HG02943 (cell line): ENCODE data around the gene ATP5IF1.

Experiments used
- ATAC-seq: cut with Tn5 transposase; IDR thresholded peaks from one replicate; pipeline ENCODE4 v1.9.1; 2021; ENCODE audit warnings: mild to moderate bottlenecking, low read depth, moderate library complexity; ENCODE audit not compliant: unreplicated experiment

The ATP5IF1 gene

DNA sequence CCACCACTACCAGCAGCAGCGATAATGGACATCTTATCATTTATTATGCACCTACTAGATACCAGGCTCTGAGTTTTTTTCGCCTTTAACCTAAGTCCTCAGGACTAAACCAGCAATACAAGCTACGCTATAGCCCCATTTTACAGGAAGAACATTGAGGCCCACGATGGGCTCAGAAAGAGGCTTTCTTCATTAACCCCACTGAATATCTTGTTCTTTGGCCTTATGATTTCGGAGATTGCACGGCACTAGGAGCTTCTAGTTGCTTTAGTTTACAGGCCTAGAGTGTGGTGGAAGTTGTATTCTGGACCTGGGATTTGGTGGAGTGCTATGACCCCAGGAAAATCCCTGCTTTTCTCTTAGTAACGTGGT is 24.9 kb downstream of the ATP5IF1 start:
- ATAC-seq: no peak

DNA sequence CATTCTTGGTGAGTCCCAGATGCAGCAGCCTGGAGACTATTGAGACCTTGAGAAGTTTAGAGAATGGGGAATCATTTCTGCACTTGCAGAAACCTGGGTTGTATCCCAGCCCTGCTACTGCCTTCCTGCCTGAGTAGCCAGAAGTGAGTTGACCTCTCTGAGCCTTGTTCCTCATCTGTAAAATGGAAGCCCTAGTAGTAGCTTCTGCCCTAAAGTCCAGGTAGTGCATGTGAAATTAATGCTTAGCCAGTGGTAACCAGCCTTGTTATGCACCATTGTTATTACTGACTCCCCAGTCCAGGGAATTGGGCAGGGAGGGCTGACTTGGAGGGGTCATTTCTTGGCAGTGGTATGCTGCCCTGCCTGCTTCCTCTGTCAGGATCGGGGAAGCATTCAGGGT is 29.0 kb downstream of the ATP5IF1 start:
- no peak for ATAC-seq

DNA sequence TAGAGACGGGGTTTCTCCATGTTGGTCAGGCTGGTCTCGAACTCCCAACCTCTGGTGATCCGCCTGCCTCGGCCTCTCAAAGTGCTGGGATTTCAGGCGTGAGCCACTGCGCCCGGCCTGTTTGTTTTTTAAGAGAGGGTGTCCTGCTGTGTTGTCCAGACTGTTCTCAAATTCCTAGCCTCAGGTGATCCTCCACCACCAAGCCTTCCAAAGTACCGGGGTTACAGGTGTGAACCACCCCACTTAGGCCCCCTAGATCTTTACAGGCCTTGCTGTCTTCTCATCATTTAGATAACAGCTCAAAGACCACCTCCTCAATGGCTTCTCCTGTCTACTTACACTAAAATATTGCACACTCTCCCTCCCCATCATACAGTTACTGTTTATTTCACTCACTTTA is 29.7 kb downstream of the ATP5IF1 start:
- ATAC-seq: no peak

DNA sequence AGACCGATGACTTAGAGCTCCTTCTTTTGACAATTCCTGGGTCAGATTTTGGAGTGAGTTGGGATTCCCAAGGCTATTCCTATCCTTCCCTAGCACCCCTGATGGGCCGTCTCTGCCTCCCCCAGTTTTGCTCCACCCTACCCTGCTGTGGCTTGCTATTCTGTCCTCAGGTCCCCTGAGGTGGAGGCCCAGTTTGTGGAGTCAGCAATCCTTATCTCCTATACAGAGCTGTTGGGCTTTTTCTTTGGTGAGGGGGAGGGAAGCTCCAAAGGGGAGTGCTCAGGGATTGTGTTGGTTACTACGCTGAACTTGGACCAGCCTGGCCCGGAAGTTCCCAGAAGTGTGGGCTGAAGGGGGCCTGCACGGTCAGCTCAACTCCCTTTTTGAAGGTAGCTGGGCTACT is 31.0 kb downstream of the ATP5IF1 start:
- no peak for ATAC-seq

DNA sequence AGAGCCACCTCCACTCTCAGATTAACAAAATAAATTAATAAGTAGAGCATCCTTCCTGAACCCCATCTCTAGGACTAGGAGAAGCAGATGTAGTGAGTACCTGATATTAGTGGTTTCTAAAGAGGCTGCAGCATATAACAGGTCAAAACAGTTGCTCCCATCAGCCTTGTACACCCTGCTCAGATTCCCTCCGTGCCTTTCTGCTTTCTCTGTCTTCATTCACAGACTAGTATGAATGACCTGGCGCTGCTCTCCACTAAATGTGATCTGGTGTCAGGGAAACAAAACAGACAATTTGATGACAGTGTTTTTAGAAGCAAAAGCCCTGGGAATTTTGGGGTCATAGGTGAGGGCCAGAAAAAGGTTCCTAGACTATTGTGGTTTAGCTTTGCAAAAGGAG is 31.7 kb downstream of the ATP5IF1 start:
- no peak for ATAC-seq

DNA sequence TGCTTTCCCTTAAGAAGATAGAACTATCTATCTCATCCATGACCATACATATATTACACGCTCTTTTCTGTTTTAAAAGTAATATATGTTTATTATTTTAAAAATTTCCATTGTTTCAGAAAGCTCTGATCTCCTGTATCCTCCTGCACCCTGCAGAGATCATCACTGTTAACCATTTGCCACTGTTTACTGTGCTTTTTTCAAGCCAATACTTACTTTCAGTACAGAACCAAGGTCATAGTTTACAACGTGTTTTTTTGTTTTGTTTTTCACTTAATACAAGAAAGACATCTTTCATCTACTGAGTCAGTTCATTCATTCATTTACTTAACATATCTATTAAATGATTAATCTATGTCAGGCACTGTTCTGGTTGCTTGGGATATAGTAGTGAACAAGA is 33.6 kb downstream of the ATP5IF1 start:
- ATAC-seq: no peak

DNA sequence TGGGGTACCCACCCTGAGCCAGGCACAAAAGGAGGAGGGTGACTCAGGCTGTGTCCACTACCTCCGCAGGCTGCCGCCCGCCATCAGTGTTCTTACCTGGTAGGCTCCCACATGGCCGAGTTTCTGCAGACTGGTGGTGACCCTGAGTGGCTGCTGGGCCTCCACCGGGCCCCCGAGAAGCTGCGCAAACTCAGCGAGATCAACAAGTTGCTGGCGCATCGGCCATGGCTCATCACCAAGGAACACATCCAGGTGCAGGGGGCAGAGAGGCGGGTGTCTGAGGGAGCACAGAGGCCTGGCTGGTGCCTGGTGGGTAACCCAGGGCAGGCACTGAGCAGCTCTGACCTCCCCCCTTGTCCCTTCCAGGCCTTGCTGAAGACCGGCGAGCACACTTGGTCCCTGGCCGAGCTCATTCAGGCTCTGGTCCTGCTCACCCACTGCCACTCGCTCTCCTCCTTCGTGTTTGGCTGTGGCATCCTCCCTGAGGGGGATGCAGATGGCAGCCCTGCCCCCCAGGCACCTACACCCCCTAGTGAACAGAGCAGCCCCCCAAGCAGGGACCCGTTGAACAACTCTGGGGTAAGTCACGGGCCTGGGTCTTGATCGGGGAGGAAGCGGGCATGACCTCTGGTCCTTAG is 36.4 kb downstream of the ATP5IF1 start:
- no peak for ATAC-seq

DNA sequence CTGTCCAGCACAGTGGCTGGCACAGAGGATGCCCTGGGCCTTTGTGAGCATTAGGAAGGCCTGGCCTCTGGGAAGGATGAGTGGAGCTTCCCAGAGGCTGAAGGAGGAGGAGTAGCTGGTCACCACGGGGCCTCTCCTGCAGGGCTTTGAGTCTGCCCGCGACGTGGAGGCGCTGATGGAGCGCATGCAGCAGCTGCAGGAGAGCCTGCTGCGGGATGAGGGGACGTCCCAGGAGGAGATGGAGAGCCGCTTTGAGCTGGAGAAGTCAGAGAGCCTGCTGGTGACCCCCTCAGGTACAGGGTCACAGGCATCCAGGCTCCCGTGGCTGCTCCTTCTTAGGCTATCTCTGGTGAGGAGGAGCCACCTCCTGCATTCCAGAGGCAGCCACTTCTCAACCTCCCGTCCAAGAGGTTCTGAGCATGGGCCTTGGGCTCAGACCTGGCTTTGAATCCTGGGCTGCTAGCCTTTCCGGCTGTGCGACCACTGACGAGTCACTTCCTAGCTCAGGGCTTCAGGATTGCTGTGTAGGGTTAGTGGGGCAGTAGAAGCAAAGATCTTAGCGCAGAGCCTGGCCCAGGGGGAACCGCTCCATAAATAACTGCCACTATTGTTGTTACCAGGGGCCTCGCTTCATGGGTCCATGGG is 37.4 kb downstream of the ATP5IF1 start:
- no peak for ATAC-seq

DNA sequence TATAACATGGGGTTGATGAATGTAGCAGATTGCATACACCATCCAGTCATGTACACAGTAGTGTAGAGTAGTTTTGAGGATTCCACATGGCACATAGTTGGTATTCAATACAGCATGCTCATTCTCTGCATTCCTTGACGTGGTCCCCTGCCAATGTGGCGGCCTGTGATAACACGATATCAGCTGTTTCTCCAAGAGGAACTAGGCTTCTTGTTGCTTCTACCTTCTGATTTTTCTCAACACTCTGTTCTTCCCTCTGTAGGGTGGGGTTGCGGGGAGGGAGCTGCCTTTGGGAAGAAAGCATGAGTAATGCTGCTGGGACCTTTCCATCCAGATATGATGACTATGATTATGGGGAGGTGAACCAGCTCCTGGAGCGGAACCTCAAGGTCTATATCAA is 42.8 kb downstream of the ATP5IF1 start:
- ATAC-seq: no peak

DNA sequence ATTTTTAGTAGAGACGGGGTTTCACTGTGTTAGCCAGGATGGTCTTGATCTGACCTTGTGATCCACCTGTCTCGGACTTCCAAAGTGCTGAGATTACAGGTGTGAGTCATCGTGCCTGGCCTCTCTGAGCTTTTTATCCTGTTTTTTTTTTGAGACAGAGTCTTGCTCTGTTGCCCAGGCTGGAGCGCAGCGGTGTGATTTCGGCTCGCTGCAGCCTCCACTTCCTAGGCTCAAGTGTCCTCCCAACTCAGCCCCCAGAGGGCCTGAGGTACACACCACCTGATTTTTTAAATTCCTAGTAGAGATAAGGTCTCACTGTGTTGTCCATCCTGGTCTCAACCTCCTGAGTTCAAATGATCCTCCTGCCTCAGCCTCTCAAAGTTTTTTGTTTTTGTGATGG is 43.8 kb downstream of the ATP5IF1 start:
- ATAC-seq: no peak

DNA sequence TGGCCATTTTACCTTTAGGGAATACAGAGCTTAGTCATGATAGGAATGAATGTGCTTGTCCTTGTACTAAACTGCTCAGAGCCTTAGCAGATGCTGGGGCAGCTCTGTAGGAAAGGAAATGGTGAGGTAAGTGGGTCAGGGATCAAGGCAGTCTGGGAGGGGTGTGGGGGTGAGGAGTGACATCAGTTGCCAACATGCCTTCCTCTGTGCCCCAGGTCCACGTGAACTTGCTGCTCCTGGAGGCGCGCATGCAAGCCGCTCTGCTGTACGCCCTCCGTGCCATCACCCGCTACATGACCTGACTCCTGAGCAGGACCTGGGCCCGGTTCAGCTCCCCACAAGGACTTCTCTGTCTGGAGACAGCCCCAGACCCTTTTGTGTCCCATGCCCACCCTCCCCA is 44.6 kb downstream of the ATP5IF1 start:
- no peak for ATAC-seq

DNA sequence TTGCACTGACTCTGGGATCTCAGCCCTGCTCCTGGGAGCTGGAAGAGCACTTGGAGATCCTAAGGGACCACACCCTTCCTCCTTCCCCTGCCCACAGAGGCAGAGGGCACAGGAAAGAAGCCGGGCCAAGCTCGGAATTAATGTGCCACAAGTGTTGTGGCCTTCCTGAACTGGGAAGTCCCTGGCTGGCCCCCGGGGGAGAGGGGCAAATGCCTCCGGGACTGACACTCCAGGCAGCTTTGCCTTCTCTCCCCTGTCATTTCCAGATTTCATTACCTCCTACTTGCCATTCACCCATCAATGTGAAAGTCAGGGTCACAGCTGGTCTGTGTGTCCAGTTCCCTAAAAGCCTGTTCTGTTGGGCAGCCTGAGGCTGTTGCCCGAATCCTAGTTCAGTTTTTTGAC is 45.1 kb downstream of the ATP5IF1 start:
- ATAC-seq: no peak

DNA sequence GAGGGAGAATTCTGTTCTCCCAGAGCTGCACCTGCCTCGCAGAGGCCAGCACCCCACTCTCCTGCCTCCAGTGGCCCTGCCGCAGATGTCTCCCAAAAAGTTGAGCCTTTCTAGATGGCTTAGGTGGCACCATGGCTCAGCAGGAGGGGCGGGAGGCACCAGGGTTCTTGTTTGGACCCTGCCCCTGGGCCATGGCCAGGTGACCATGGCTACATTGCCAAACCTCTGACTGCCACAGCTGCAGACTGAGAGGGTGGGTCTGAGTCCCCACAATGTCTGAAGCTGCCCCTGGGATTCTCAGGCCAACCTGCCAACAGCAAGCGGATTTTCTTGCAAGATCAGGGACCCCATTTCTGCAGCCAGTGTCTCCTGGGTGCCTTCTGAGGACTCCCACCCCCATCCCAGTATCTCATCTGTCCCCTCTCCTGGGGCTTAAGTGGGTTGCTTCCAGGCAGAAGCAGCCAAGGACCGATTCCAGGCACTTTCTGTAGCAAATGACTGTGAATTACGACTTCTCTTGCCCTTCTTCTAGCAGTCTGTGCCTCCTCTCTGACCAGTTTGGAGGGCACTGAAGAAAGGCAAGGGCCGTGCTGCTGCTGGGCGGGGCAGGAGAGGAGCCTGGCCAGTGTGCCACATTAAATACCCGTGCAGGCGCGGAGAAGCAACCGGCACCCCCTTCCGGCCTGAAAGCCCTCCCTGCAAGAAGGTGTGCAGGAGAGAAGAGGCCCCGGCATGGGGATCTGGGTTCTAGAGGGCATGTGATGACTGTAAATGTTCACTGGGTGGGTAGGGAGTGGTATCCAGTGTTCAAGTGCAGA is 45.9 kb downstream of the ATP5IF1 start:
- no peak for ATAC-seq

DNA sequence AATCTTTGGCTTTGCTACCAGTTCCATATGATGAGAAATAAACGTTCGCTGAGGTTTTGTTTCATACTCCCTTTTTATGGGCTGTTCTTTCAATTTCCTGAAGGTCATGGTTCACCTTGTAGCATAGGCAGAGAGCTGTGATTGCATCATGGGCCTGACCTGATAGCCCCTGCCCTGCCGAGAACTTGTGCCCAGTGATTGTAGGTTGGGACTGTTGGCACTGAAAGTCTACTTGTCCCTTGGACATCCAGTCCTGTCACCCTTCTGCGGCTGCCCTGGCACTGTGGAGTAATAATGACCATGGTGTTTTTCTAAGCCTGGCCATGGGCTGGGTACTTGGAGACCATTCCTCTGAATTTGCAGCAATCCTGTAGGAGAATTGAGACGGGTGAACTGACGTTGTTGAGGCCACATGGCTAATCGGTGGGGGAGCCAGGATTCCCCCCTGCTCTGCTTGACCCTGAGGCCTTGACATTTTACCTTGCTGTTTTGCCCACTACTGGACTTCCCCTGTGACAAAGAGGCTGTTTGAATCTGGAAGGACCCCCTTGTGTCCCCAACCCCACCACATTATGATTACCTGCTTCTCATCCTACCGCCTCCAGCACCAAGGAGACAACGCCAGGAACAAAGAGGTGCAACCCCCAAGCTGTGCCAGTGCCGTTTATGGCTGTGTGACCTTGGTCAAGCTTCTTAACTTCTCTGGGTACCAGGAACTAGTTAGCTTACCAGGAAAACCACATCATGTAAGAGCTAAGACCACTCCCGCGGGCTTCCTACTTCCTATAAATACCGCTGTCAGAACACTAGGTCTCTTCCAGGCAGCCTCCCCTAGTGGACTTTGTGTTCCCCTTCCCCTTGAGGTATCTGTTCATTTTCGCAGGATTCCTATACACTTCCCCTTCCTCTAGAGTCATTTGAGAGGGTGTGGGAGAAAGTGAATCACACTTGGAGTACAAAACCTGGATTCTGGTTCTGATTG is 46.8 kb downstream of the ATP5IF1 start:
- ATAC-seq: no peak

DNA sequence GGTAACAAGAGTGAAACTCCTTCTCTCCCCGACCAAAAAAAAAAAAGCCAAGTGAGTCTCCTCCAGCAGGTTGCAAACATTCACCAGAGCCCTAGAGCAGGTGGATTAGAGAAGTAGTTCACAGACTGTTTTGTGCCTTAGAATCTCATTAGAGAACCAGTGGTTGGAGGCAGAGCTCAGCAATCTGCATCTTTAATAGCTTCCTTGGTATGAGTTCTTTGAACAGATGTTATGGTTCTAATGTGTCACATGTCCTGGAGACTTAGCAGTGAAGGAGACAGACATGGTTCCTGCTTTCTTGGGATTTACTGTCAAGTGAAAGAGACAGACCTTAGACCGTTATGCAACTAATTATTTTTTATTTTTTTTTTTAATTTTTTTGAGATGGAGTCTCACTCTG is 50.2 kb downstream of the ATP5IF1 start:
- ATAC-seq: no peak
